ENCODE measurements around the gene STAP2.

- TF ChIP-seq POLR2AphosphoS5 (IDR thresholded peaks at IDR 0.05; ENCODE audit: insufficient read depth, low read depth, low read length): peak; percentile 17
- no peak for TF ChIP-seq POLR2A (IDR thresholded peaks at IDR 0.05; ENCODE audit: low read depth, low read length)
- TF ChIP-seq, protein P1, sequence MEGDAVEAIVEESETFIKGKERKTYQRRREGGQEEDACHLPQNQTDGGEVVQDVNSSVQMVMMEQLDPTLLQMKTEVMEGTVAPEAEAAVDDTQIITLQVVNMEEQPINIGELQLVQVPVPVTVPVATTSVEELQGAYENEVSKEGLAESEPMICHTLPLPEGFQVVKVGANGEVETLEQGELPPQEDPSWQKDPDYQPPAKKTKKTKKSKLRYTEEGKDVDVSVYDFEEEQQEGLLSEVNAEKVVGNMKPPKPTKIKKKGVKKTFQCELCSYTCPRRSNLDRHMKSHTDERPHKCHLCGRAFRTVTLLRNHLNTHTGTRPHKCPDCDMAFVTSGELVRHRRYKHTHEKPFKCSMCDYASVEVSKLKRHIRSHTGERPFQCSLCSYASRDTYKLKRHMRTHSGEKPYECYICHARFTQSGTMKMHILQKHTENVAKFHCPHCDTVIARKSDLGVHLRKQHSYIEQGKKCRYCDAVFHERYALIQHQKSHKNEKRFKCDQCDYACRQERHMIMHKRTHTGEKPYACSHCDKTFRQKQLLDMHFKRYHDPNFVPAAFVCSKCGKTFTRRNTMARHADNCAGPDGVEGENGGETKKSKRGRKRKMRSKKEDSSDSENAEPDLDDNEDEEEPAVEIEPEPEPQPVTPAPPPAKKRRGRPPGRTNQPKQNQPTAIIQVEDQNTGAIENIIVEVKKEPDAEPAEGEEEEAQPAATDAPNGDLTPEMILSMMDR (IDR thresholded peaks at IDR 0.05; ENCODE audit: extremely low read depth in 1 of 2, insufficient read depth in 1 of 2, low read depth in 1 of 2, low read length in 2 of 2): peak; percentile 9 to 26
- TF ChIP-seq EZH2 (IDR thresholded peaks at IDR 0.05; ENCODE audit: borderline replicate concordance, low read depth, low read length, severe bottlenecking): no peak
- no peak for TF ChIP-seq MAX (IDR thresholded peaks at IDR 0.05; ENCODE audit: insufficient read depth, insufficient read length)
Observed at GRCh38 chr19:4362831-4363545, 24.4 kb upstream of the STAP2 start.
